AG04449 (cell line): ENCODE measurements around the gene IQSEC1.

Experiments used
- CTCF ChIA-PET: fragments of 350-600 bp; formaldehyde crosslinking; extraction: SDS; loops from one replicate; lab custom pipeline; 2021; ENCODE audit warnings: antibody characterized with exemption; lab: Yijun Ruan, JAX
- POLR2A ChIA-PET: fragments of 400-600, 350-600 bp; formaldehyde crosslinking; extraction: SDS; loops from one replicate; lab custom pipeline; 2020; ENCODE audit warnings: antibody characterized with exemption, inconsistent platforms; lab: Yijun Ruan, JAX
- DNase-seq: peaks from one replicate; pipeline ENCODE4 v3.0.0-alpha.2; 2010; ENCODE audit warnings: low read depth, low spot score
- H3K4me3 ChIP-seq: 2 replicates; pipeline ENCODE4 v1.5.1; 2011; ENCODE audit warnings: low read depth, mild to moderate bottlenecking, control low read depth, low read length
- CTCF ChIP-seq: IDR thresholded peaks from one replicate; pipeline ENCODE4 v1.5.1; 2011; ENCODE audit warnings: mild to moderate bottlenecking, moderate library complexity, low read length, control low read depth, inconsistent platforms; ENCODE audit not compliant: insufficient read depth; ENCODE audit errors: missing control alignments

The IQSEC1 gene

GRCh38 chr3:13039213-13039896, 33.9 kb downstream of the IQSEC1 start:
- DNase-seq, result no peak
- POLR2A ChIA-PET, result interaction anchor here (0.6 kb wide), 1 partner anchor 1898 kb away, joined by 4 read pairs; no protein-coding TSS in a partner anchor
- no peak for TF ChIP-seq CTCF
- CTCF ChIA-PET, result interaction anchor here (0.8 to 1.7 kb wide), 3 partner anchors 10 to 53 kb away, joined by 3 to 5 read pairs (median 3); no protein-coding TSS in a partner anchor
- no peak overlapping the region for H3K4me3 ChIP-seq

GRCh38 chr3:13037458-13038117, 35.6 kb downstream of the IQSEC1 start:
- ChIA-PET CTCF (no interaction called here), POLR2A (no interaction called here)
- H3K4me3 ChIP-seq, result no peak overlapping the region
- no peak for TF ChIP-seq CTCF
- DNase-seq, result no peak

- ChIA-PET POLR2A (no interaction called here), CTCF (no interaction called here)
- no peak for DNase-seq
- no peak overlapping the region for H3K4me3 ChIP-seq
- no peak for TF ChIP-seq CTCF
Observed at GRCh38 chr3:13034861-13035260, 38.4 kb downstream of the IQSEC1 start.

GRCh38 chr3:13034109-13034800, 39.0 kb downstream of the IQSEC1 start:
- ChIA-PET CTCF (no interaction called here), POLR2A (no interaction called here)
- TF ChIP-seq CTCF, result no peak
- no peak overlapping the region for H3K4me3 ChIP-seq
- DNase-seq, result no peak

GRCh38 chr3:13032206-13032605, 41.0 kb downstream of the IQSEC1 start:
- ChIA-PET CTCF (no interaction called here), POLR2A (no interaction called here)
- DNase-seq, result no peak
- no peak overlapping the region for H3K4me3 ChIP-seq
- no peak for TF ChIP-seq CTCF

GRCh38 chr3:13031621-13032020, 41.6 kb downstream of the IQSEC1 start:
- ChIA-PET POLR2A (no interaction called here), CTCF (no interaction called here)
- H3K4me3 ChIP-seq, result no peak overlapping the region
- no peak for DNase-seq
- no peak for TF ChIP-seq CTCF
